Ammon's horn (tissue), 1 donor: ENCODE measurements around the gene ETFBKMT.
A peak's percentile ranks its signal among the peaks of the same experiment; 100 is the strongest.
"Not testable (repeated sequence)": the region's sequence is repeated elsewhere in the genome, so short reads cannot be mapped to it uniquely, and the experiment has no call there.

ENCODE experiments used
- DNase-seq: peaks from one replicate; pipeline ENCODE4 v3.0.0-alpha.2; 2016; ENCODE audit warnings: low spot score

ETFBKMT gene

DNA sequence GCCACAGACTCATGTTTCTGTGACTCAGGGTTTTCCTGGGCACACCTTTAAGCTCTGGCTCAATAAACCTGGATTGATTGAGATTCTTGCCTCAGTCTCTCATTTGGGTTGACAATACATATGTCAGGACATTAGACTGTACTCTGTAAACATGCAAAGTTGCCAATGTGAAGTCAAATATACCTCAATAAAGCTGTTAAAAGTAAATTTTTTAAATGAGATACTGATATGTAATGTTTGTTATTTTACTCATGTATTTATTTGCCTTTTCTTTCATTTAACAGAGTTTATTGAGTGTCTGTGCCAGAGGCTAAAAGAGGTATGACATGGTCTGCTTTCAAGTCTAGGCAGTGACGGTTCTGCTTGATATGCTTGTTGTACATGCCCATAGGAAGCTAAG, 3.7 kb upstream of the ETFBKMT start:
- no peak for DNase-seq

GRCh38 chr12:31658471-31659086, 909 bp upstream of the ETFBKMT start:
- no peak for DNase-seq

DNA sequence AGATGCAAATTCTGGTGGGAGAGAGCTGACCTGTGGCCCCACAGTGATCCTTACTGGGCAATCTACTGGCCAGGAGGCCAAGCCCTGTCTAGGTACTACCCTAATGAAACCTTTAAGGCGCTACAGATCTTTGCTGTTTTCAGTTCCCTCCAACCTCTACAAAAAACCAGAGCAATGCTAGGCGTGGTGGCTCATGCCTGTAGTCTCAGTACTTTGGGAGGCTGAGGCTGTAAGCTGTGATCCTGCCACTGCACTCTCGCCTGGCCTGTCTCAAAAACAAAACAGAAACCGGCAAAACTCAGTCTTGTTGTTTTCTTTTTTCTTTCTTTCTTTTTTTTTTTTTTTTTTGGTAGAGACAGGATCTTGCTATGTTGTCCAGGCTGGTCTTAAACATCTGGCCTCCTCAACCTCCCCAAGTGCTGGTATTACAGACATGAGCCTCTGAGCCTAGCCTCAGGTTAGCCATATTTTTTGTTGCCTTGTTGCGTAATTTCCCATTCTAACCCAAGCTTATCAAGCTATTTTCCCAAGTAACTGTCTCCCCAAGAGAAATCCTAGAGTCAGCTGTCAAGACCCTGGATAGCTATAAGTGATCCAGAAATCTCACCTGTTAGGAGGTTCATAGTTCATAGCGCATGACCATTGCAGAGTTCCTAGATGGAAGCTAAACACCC, 2.8 kb downstream of the ETFBKMT start:
- no peak for DNase-seq

- no peak for DNase-seq
Observed at GRCh38 chr12:31663576-31663975, 4.1 kb downstream of the ETFBKMT start.

DNA sequence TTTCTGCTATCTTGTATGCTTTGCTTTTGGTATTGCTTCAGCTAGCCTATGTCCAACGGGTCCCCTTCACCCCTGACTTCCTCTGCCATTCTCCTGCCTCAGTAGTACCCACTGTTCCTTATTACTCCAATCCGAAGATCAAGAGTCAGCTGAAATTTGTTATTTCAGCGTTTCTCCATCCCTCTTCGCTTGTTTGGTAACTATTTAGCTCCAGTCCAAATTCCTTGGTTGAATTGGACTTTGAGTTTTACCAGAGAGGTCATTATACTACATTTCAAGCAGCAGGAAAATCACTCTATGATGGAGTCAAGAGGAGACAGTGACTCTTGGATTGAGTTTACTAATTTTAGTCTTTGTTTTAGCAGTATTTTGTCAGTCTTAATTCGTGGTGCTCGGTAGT, 4.5 kb downstream of the ETFBKMT start:
- DNase-seq, result no peak

DNA sequence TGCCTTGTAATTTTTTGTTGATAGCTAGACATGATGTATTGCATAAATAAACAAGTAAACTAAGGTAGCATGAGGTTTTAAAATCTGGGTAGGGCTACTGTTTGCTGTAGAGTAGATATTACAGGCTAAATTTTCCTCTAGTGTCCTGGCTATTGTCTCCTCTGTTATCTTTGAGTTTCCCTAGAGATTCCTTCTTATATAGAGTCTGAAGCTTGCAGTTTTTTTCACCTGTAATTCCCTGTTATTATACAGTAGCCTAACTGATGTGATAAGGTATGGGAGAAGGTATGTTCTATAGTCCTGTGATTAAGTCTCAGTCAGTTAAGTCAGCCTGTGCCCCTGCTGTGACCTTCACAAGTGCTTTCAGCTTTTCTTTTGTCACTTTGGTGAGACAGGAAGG, 9.5 kb downstream of the ETFBKMT start:
- no peak for DNase-seq

DNA sequence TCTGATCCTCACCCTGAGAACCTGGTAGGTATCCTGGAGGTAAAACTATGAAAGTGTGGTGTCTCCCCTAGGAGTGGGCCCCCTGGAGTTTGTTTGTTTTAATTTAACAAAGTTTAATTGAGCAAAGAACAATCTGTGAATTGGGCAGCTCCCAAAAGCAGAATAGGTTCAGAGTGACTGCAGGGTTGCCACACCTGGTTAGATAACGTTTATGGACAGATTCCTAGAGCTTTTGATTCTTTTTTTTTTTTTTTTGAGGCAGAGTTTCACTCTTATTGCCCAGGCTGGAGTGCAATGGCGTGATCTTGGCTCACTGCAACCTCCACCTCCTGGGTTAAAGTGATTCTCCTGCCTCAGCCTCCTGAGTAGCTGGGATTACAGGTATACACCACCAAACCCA, 10.1 kb downstream of the ETFBKMT start:
- DNase-seq, result not testable (repeated sequence)

DNA sequence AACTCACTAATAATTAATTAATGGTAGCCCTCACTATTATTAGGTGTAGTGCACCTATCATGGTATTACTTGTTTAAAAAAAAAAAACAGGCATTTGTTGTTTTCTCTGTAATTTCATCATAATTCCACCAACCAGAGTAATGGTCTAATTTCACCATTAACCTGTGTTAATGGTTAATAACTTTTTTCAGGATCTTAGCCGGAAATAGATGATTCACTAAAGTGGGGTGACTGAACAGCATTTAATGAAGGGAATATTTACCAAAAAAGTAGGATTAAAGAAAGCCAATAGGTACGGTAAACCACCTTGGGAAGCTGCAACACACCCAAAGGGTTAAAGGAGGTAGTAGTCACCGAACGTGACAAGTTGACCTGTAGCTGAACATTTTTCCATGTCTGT, 13.0 kb downstream of the ETFBKMT start:
- no peak for DNase-seq

- peak; percentile 55 for DNase-seq
Observed at GRCh38 chr12:31682136-31682962, 22.9 kb downstream of the ETFBKMT start.

DNA sequence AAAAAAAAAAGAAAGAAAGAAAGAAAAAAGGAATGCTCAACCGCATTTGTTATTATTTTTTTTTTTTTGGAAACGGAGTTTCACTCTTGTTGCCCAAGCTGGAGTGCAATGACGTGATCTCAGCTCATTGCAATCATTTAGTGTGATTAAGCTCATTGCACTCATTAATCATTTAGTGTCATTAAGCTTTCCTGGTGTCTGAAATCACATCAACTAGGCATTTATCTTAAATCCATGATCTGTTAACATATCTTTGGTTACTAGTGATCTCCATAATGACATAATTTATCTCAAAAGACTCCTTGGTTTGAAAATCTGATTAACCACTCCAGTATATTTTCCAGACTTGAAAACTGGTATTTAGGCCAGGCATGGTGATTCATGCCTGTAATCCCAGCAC, 26.3 kb downstream of the ETFBKMT start:
- no peak for DNase-seq

DNA sequence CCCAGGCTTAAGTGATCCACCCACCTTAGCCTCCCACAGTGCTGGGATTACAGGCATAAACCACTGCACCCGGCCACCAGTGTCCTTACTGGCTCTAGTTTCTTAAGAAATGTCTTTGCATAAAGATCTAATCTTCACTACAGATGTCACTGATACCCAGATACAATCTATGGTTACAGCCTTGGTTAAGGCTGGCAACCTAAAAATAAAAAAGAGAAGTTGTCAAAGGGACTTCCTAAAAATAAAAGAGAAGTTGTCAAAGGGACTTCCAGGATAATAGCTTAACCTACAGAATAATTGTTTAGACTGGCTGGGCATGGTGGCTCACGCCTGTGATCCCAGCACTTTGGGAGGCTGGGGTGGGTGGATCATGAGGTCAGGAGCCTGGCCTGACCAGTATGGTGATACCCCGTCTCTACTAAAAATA, 27.6 kb downstream of the ETFBKMT start:
- peak; percentile 15 for DNase-seq

- not testable (repeated sequence) for DNase-seq
Observed at GRCh38 chr12:31689921-31690320, 30.4 kb downstream of the ETFBKMT start.

DNA sequence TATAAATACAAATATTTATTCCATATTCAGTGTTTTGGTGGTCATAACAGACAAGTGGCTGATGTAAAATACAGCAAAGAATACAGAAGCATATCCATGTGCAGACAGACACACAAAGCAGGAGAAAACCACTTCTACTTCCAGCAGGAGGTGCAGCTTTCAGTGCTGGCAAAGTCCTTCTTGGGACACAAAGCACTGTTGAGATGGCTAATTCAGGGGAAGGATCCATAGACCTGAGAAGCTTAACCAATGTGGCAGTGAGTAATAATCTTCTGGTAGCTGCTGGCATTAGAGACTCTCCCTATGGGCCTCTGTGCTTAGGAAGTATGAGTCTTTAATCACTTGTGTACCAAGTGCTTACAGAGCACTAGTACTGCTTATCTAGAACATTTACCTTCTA, 42.6 kb downstream of the ETFBKMT start:
- DNase-seq, result no peak

- DNase-seq, result no peak
Observed at GRCh38 chr12:31705621-31706020, 46.1 kb downstream of the ETFBKMT start.

DNA sequence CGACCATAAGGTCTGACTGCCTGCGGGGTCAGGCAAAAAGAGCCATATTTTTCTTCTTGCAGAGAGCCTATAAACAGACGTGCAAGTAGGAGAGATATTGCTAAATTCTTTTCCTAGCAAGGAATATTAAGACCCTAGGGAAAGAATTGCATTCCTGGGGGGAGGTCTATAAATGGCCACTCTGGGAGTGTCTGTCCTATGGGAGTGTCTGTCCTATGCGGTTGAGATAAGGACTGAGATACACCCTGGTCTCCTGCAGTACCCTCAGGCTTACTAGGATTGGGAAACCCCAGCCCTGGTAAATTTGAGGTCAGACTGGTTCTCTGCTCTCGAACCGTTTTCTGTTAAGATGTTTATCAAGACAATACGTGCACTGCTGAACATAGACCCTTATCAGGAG, 48.6 kb downstream of the ETFBKMT start:
- not testable (repeated sequence) for DNase-seq

GRCh38 chr12:31710021-31710818, 50.7 kb downstream of the ETFBKMT start:
- no peak for DNase-seq

DNA sequence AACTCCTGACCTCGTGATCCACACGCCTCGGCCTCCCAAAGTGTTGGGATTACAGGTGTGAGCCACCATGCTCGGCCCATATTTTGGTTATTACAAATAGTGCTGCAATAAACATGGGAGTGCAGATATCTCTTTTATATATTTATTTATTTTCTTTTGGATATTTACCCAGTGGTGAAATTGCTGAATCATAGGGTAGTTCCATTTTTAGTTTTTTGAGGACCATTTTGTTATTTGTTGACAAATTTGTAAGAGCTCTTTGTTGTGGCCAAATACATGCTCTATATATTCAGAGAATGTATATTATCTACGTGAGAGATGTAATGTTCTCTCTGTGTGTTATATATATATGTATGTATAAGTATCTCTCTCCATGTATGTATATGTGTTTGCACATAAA, 53.4 kb downstream of the ETFBKMT start:
- no peak for DNase-seq

GRCh38 chr12:31714406-31715271, 55.2 kb downstream of the ETFBKMT start:
- DNase-seq, result no peak

- DNase-seq, result peak; percentile 52
Observed at GRCh38 chr12:31715283-31715825, 55.9 kb downstream of the ETFBKMT start.

DNA sequence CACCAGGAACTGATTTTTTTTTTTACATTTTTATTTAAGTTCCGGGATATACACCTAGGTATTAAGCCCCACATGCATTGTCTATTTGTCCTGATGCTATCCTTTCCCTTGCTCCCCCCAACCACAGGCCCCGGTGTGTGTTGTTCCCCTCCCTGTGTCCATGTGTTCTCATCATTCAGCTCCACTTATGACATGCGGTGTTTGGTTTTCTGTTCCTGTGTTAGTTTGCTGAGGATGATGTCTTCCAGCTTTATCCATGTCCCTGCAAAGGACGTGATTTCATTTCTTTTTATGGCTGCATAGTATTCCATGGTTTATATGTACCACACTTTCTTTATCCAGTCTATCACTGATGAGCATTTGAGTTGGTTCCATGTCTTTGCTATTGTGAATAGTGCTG, 57.5 kb downstream of the ETFBKMT start:
- not testable (repeated sequence) for DNase-seq
